DOHH2 (cell line): ENCODE results near the gene PSMD4.

Source experiments
- CTCF ChIP-seq: fragments of 200-600 bp; sonication (generic); IDR thresholded peaks from one replicate; pipeline ENCODE4 v1.5.1; 2014; ENCODE audit warnings: antibody characterized with exemption, mild to moderate bottlenecking, low read depth, low read length; ENCODE audit not compliant: poor library complexity, severe bottlenecking
- EZH2phosphoT487 ChIP-seq: fragments of 200-600 bp; sonication (generic); IDR thresholded peaks from 2 replicates; pipeline ENCODE4 v1.6.1; 2017; ENCODE audit warnings: borderline replicate concordance, mild to moderate bottlenecking, antibody characterized with exemption, low read length, moderate library complexity, mixed read lengths

DNA sequence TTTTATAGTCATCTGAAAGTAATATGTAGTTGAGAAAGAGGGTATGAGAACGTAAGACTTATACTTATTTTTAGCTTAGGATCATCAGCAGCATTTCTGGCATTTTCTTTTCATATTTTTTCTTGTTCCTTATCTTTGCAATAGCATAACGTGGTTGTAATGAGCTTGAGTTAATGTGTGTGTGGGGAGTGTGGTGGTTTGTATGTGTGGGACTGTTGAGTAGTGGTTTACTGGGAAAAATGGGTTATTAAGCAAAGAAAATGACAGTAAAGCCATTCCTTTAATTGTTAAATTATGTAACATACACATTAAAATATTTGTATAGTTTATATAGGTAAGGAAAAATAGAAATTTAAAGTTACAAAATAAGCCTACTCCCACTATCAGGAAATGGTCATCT is 41.0 kb upstream of the PSMD4 start:
- TF ChIP-seq CTCF, result no peak
- no peak for TF ChIP-seq EZH2phosphoT487
